ENCODE results near the gene IKZF3. TPM values are rescaled to one million over a fixed set of nuclear protein-coding genes. Genes with fewer than 3 reads are reported as not detected.

Gene IKZF3
- total and polyA plus RNA-seq, 10 of the 15 experiments (the other 5 are each of a cell fraction or from before 2014, with no cell fraction given) = 5.5 to 98.2 (median 47.6) TPM

GRCh38 chr17:39772987-39773934, 90.9 kb downstream of the IKZF3 start (continued):
- TF ChIP-seq NR2C2 (IDR thresholded peaks at IDR 0.05; ENCODE audit: borderline replicate concordance, control insufficient read depth, insufficient read length, low read depth) = no peak
- TF ChIP-seq BACH1 (IDR thresholded peaks at IDR 0.05; ENCODE audit: borderline replicate concordance) = no peak
- no peak for TF ChIP-seq ZNF217 (IDR thresholded peaks at IDR 0.05)
- no peak for TF ChIP-seq ZBTB33 (IDR thresholded peaks at IDR 0.05)
- TF ChIP-seq PKNOX1 (IDR thresholded peaks at IDR 0.05) = no peak
- TF ChIP-seq WRNIP1 (IDR thresholded peaks at IDR 0.05; ENCODE audit: borderline replicate concordance, low read depth, low read length) = no peak
- TF ChIP-seq SREBF2 (IDR thresholded peaks at IDR 0.05; ENCODE audit: low read length) = no peak
- no peak for TF ChIP-seq ZBED1 (IDR thresholded peaks at IDR 0.05; ENCODE audit: borderline replicate concordance)
- TF ChIP-seq ZNF274 (IDR thresholded peaks at IDR 0.05; ENCODE audit: insufficient read depth, insufficient read length) = no peak
- no peak for TF ChIP-seq CUX1 (IDR thresholded peaks at IDR 0.05; ENCODE audit: insufficient replicate concordance, low read depth, low read length)
- no peak for TF ChIP-seq ZNF24 (IDR thresholded peaks at IDR 0.05)
- TF ChIP-seq TARDBP (IDR thresholded peaks at IDR 0.05; ENCODE audit: borderline replicate concordance) = no peak
- TF ChIP-seq BCL11A (IDR thresholded peaks at IDR 0.05; ENCODE audit: low read depth, low read length) = no peak
- TF ChIP-seq TCF3 (IDR thresholded peaks at IDR 0.05; ENCODE audit: borderline replicate concordance, insufficient read depth, low read depth, low read length) = no peak
- TF ChIP-seq RELA (IDR thresholded peaks at IDR 0.05; ENCODE audit: borderline replicate concordance, partially characterized antibody) = no peak
- no peak for TF ChIP-seq NFYA (IDR thresholded peaks at IDR 0.05; ENCODE audit: borderline replicate concordance, low read depth, low read length)
- no peak for TF ChIP-seq KAT2A (conservative IDR thresholded peaks at IDR 0.05; ENCODE audit: control insufficient read depth, low read depth, low read length)
- no peak for TF ChIP-seq ZZZ3 (IDR thresholded peaks at IDR 0.05; ENCODE audit: control insufficient read depth, insufficient read length, low read depth)
- TF ChIP-seq SIX5 (IDR thresholded peaks at IDR 0.05; ENCODE audit: low read depth, low read length, severe bottlenecking) = no peak
- TF ChIP-seq ELK1 (IDR thresholded peaks at IDR 0.05; ENCODE audit: low read depth, low read length) = no peak
